Cardiac septum (tissue), 1 donor: Measurements from ENCODE around the gene ZSCAN18. TPM values are rescaled to one million over a fixed set of nuclear protein-coding genes. Genes with fewer than 3 reads are reported as not detected.

Experiments used
- DNase-seq: peaks from one replicate; pipeline ENCODE4 v3.0.0-alpha.2; 2020; ENCODE audit warnings: low spot score
- intact Hi-C: fragments of 100-400 bp; cut with DNase I; formaldehyde crosslinking; loops from one replicate; pipeline ENCODE4 v1.14.0; 2022
- total RNA-seq: library from RNA; stranded (reverse); fragmentation: NEBNext Ultra II Directional; extraction: Animal tissue kit (Norgen Biotek cat#: 25700); gene quantifications from one replicate; pipeline ENCODE4 v1.2.1, GENCODE V29; 2021
- donor health status: DM: no; HTN: no; CAD: no.

The ZSCAN18 gene
- total RNA-seq, 1 donor from 2014 or later: 71.7 TPM

- no peak for DNase-seq
- intact Hi-C loops: no loop called here
Measured at GRCh38 chr19:58047672-58048071, 50.4 kb downstream of the ZSCAN18 start.

- intact Hi-C loops: no loop called here
- no peak for DNase-seq
Measured at GRCh38 chr19:58046856-58047255, 51.2 kb downstream of the ZSCAN18 start.

GRCh38 chr19:58045411-58046050 lies 52.5 kb downstream of the ZSCAN18 start:
- no peak for DNase-seq
- intact Hi-C loops: no loop called here

- intact Hi-C loops: no loop called here
- no peak for DNase-seq
Measured at GRCh38 chr19:58044886-58045285, 53.1 kb downstream of the ZSCAN18 start.

- intact Hi-C loops: no loop called here
- DNase-seq: no peak
Measured at GRCh38 chr19:58044391-58044790, 53.6 kb downstream of the ZSCAN18 start.

- intact Hi-C loops: no loop called here
- no peak for DNase-seq
Measured at GRCh38 chr19:58042495-58043340, 55.3 kb downstream of the ZSCAN18 start.

- DNase-seq: no peak
- intact Hi-C loops: no loop called here
Measured at GRCh38 chr19:58040751-58041525, 57.1 kb downstream of the ZSCAN18 start.

GRCh38 chr19:58038688-58039204 lies 59.3 kb downstream of the ZSCAN18 start:
- intact Hi-C loops: no loop called here
- no peak for DNase-seq

- intact Hi-C loops: no loop called here
Measured at GRCh38 chr19:58037927-58038687, 59.9 kb downstream of the ZSCAN18 start.

GRCh38 chr19:58035863-58036262 lies 62.2 kb downstream of the ZSCAN18 start:
- intact Hi-C loops: no loop called here

More at GRCh38 chr19:58037927-58038687, 59.9 kb downstream of the ZSCAN18 start:
- no peak for DNase-seq

GRCh38 chr19:58034477-58034793 lies 63.6 kb downstream of the ZSCAN18 start:
- intact Hi-C loops: no loop called here
- no peak for DNase-seq

More at GRCh38 chr19:58035863-58036262, 62.2 kb downstream of the ZSCAN18 start:
- DNase-seq: no peak

Other genes with a start within 250 kb of the ZSCAN18 start
- gene ZNF587, start 248.4 kb downstream of the ZSCAN18 start, total RNA-seq: 23.8 TPM
- 5.4 TPM for gene ZNF814, start 209.2 kb downstream of the ZSCAN18 start, total RNA-seq
- gene ZNF417, start 181.6 kb downstream of the ZSCAN18 start, total RNA-seq: 10.8 TPM
- gene ZNF418, start 162.8 kb downstream of the ZSCAN18 start, total RNA-seq: 16.5 TPM
- gene ZNF256, start 150.5 kb downstream of the ZSCAN18 start, total RNA-seq: 9.4 TPM
- gene C19orf18, start 123.7 kb downstream of the ZSCAN18 start, total RNA-seq: 2.5 TPM
- gene ZNF606, start 95.4 kb downstream of the ZSCAN18 start, total RNA-seq: 13.8 TPM
- gene ZSCAN1, start 64.2 kb downstream of the ZSCAN18 start, total RNA-seq: not detected
- 4.2 TPM for gene ZNF135, start 38.9 kb downstream of the ZSCAN18 start, total RNA-seq
- 8.6 TPM for gene ZNF329, start 52.6 kb upstream of the ZSCAN18 start, total RNA-seq
- gene ZNF274, start 84.8 kb upstream of the ZSCAN18 start, total RNA-seq: 26.7 TPM
- 28.1 TPM for gene ZNF544, start 130.7 kb upstream of the ZSCAN18 start, total RNA-seq
- gene ZNF8, start 180.7 kb upstream of the ZSCAN18 start, total RNA-seq: 6.2 TPM
- 17.1 TPM for gene ERVK3-1, start 207.1 kb upstream of the ZSCAN18 start, total RNA-seq
- gene ZSCAN22, start 228.8 kb upstream of the ZSCAN18 start, total RNA-seq: 2.1 TPM